SU-DHL-6 (cell line): Measurements from ENCODE around the gene RAPGEF5.

Experiments used
- H2AFZ ChIP-seq: fragments of 200-600 bp; sonication (generic); 2 replicates; pipeline ENCODE4 v1.6.1; 2014; ENCODE audit warnings: low read depth, mild to moderate bottlenecking, moderate library complexity, mixed read lengths, antibody characterized with exemption, low read length; ENCODE audit not compliant: severe bottlenecking
- H3F3A ChIP-seq: fragments of 200-600 bp; shearing (Covaris generic); 2 replicates; pipeline ENCODE4 v1.6.0; 2016; ENCODE audit warnings: antibody characterized with exemption, mild to moderate bottlenecking; ENCODE audit not compliant: insufficient read depth
- H3K27ac ChIP-seq: fragments of 200-600 bp; sonication (generic); 2 replicates; pipeline ENCODE4 v1.5.1; 2016; ENCODE audit warnings: low read depth, mild to moderate bottlenecking, low read length, moderate library complexity, mixed read lengths
- H3K27me3 ChIP-seq: fragments of 200-600 bp; sonication (generic), shearing (Covaris generic); 2 replicates; pipeline ENCODE4 v1.6.0; 2014; ENCODE audit warnings: mild to moderate bottlenecking, low read length
- H3K36me3 ChIP-seq: fragments of 200-600 bp; sonication (generic); 2 replicates; pipeline ENCODE4 v1.6.1; 2014; ENCODE audit warnings: mild to moderate bottlenecking, low read length, mixed read lengths
- H3K4me2 ChIP-seq: fragments of 300-600, 200-600 bp; shearing (Covaris generic), sonication (generic); 2 replicates; pipeline ENCODE4 v1.6.0; 2014; ENCODE audit warnings: low read length, low read depth, mild to moderate bottlenecking; ENCODE audit not compliant: poor library complexity, severe bottlenecking
- H3K4me3 ChIP-seq: fragments of 200-600 bp; sonication (generic); 2 replicates; pipeline ENCODE4 v1.5.1; 2014; ENCODE audit warnings: antibody characterized with exemption, low read length, mild to moderate bottlenecking, mixed read lengths; ENCODE audit not compliant: insufficient read depth, poor library complexity, severe bottlenecking
- H3K79me2 ChIP-seq: fragments of 200-600 bp; sonication (generic); 2 replicates; pipeline ENCODE4 v1.6.1; 2014; ENCODE audit warnings: mild to moderate bottlenecking, low read length, moderate library complexity; ENCODE audit not compliant: insufficient read depth
- H3K9ac ChIP-seq: fragments of 200-600 bp; sonication (generic); 2 replicates; pipeline ENCODE4 v1.7.0; 2014; ENCODE audit warnings: mild to moderate bottlenecking, low read length
- H3K9me2 ChIP-seq: fragments of 200-600 bp; sonication (generic); replicated peaks from 2 replicates; pipeline ENCODE4 v1.6.1; 2014; ENCODE audit warnings: low read length; ENCODE audit not compliant: insufficient read depth
- H3K9me3 ChIP-seq: fragments of 200-600 bp; sonication (generic); 2 replicates; pipeline ENCODE4 v1.6.1; 2014; ENCODE audit warnings: low read length, mixed read lengths; ENCODE audit not compliant: insufficient read depth
- H4K20me1 ChIP-seq: fragments of 200-600 bp; sonication (generic); 2 replicates; pipeline ENCODE4 v1.6.1; 2014; ENCODE audit warnings: low read depth, mild to moderate bottlenecking, antibody characterized with exemption, low read length, moderate library complexity, mixed read lengths
- EZH2phosphoT487 ChIP-seq: fragments of 200-600 bp; sonication (generic), shearing (Covaris generic); conservative IDR thresholded peaks from 2 replicates; pipeline ENCODE4 v1.6.1; 2018; ENCODE audit warnings: mild to moderate bottlenecking, antibody characterized with exemption, low read length, moderate library complexity, mixed read lengths
- TF ChIP-seq, protein P1 (sequence below): fragments of 200-600 bp; sonication (generic); IDR thresholded peaks from one replicate; pipeline ENCODE4 v1.5.1; 2017; ENCODE audit warnings: antibody characterized with exemption, mild to moderate bottlenecking, low read length, moderate library complexity; ENCODE audit not compliant: insufficient read depth, poor library complexity, severe bottlenecking

Gene RAPGEF5

DNA sequence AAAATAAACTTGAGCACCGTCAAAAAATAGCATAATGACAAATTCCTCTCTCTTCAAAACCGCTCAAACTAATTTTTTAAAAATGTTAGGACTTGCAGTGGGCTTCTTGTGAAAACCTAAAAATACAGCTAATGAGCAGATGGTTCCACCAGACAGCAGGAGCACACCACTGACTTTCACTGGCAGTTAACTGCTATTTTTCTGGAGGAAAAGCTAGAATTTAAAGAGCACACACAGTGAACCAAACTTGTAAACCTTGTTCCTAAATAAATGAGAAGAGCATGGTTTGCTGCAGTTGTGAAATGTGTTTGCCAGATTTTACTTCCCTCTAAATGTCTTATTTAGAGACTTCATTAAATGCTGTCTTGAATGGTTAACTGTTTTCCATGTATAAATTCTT, 143.9 kb downstream of the RAPGEF5 start:
- H3K9ac ChIP-seq = no peak overlapping the region
- TF ChIP-seq EZH2phosphoT487 = no peak
- TF ChIP-seq, protein P1, sequence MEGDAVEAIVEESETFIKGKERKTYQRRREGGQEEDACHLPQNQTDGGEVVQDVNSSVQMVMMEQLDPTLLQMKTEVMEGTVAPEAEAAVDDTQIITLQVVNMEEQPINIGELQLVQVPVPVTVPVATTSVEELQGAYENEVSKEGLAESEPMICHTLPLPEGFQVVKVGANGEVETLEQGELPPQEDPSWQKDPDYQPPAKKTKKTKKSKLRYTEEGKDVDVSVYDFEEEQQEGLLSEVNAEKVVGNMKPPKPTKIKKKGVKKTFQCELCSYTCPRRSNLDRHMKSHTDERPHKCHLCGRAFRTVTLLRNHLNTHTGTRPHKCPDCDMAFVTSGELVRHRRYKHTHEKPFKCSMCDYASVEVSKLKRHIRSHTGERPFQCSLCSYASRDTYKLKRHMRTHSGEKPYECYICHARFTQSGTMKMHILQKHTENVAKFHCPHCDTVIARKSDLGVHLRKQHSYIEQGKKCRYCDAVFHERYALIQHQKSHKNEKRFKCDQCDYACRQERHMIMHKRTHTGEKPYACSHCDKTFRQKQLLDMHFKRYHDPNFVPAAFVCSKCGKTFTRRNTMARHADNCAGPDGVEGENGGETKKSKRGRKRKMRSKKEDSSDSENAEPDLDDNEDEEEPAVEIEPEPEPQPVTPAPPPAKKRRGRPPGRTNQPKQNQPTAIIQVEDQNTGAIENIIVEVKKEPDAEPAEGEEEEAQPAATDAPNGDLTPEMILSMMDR = no peak

DNA sequence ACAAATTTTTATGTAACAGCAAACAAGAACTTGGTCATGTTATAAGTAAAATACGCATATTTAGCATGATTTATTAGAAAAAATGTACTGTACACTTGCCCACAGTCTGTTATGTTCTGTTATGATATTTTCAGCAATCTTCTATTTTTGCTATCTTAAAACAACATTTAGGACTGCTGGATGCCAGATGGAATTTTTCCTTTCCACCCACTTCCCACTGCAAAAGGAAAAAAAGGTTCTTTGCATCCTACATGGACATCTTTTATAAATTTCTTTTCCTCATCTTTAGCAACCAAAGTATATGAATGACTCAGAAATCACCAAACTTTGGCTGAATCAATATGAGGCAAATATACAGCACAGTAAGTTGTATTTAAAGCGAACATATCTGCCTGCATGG, 146.0 kb downstream of the RAPGEF5 start:
- Histone ChIP-seq H2AFZ (no peak overlapping the region), H3K9ac (no peak overlapping the region), H3K9me2 (no peaks in the 10 kb centered on the region), H3K9me3 (no peaks in the 10 kb centered on the region), H3K4me2 (no peak overlapping the region), H3F3A (no peaks in the 10 kb centered on the region), H3K27ac (no peak overlapping the region), H3K27me3 (no peaks in the 10 kb centered on the region), H4K20me1 (no peaks in the 10 kb centered on the region), H3K36me3 (no peaks in the 10 kb centered on the region), H3K79me2 (no peaks in the 10 kb centered on the region), H3K4me3 (no peak overlapping the region)
- no peak for TF ChIP-seq EZH2phosphoT487
- TF ChIP-seq, protein P1 = no peak

More for the DNA sequence above, 143.9 kb downstream of the RAPGEF5 start:
- H3F3A ChIP-seq = no peaks in the 10 kb centered on the region
- H3K36me3 ChIP-seq = no peaks in the 10 kb centered on the region
- no peaks in the 10 kb centered on the region for H3K9me2 ChIP-seq
- H3K4me2 ChIP-seq = no peak overlapping the region
- no peaks in the 10 kb centered on the region for H4K20me1 ChIP-seq
- no peak overlapping the region for H3K4me3 ChIP-seq
- no peaks in the 10 kb centered on the region for H3K79me2 ChIP-seq
- H3K27ac ChIP-seq = no peak overlapping the region
- H3K27me3 ChIP-seq = no peaks in the 10 kb centered on the region
- H2AFZ ChIP-seq = no peak overlapping the region
- no peaks in the 10 kb centered on the region for H3K9me3 ChIP-seq

DNA sequence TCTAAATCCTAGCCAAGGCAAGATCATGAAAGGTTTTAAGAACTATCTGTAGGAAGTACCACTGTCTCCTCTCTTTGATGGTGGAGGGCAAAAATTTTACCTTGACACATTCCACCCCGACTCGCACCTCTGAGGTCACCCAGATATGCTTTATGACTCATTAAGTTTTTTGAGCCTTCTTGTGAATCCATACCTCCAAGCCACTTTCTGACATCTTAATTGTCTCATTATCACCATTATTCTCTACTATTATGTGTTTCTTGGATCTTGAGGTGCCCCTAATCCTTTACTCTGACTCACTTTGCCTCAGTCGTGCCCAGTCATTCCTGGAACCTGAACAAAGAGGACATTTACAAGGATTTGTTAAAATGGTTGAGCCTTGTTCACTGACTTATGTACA, 146.6 kb downstream of the RAPGEF5 start:
- no peaks in the 10 kb centered on the region for H4K20me1 ChIP-seq
- no peaks in the 10 kb centered on the region for H3K9me2 ChIP-seq
- no peaks in the 10 kb centered on the region for H3K9me3 ChIP-seq
- no peak overlapping the region for H3K27ac ChIP-seq
- H2AFZ ChIP-seq = no peak overlapping the region
- no peak for TF ChIP-seq EZH2phosphoT487
- TF ChIP-seq, protein P1 = no peak
- H3K4me2 ChIP-seq = no peak overlapping the region
- H3K79me2 ChIP-seq = no peaks in the 10 kb centered on the region
- H3K9ac ChIP-seq = no peak overlapping the region
- H3K36me3 ChIP-seq = no peaks in the 10 kb centered on the region
- H3F3A ChIP-seq = no peaks in the 10 kb centered on the region
- H3K4me3 ChIP-seq = no peak overlapping the region
- no peaks in the 10 kb centered on the region for H3K27me3 ChIP-seq
